Spleen (tissue), 11 donors: ENCODE data around the gene NCAPD3. TPM values are rescaled to one million over a fixed set of nuclear protein-coding genes. Genes with fewer than 3 reads are reported as not detected.

Experiments used
- DNase-seq: peaks from one replicate; pipeline ENCODE4 v3.0.0-alpha.2; 2020
- H3K27ac ChIP-seq, 8 donors: fragments of 200-600 bp; sonication (generic) in 7 of 8; 1 replicate in 4 of 8; 2 replicates in 4 of 8; pipeline versions ENCODE4 v1.5.0 to v1.8.0; 2016 to 2021; ENCODE audit warnings: inconsistent platforms in 4 of 8, mild to moderate bottlenecking in 4 of 8, moderate library complexity in 1 of 8
- H3K27me3 ChIP-seq, 7 donors: fragments of 200-600 bp; sonication (generic) in 6 of 7; replicated peaks in 1 of 7; 1 replicate in 4 of 7; 2 replicates in 3 of 7; pipeline versions ENCODE4 v1.5.0 to v1.8.0; 2016 to 2021; ENCODE audit warnings: inconsistent platforms in 3 of 7, mild to moderate bottlenecking in 1 of 7
- H3K36me3 ChIP-seq, 6 donors: fragments of 200-600 bp; sonication (generic) in 5 of 6; 1 replicate in 4 of 6; 2 replicates in 2 of 6; pipeline versions ENCODE4 v1.5.0 to v1.8.0; 2016 to 2021; ENCODE audit warnings: inconsistent platforms in 2 of 6
- H3K4me1 ChIP-seq, 6 donors: fragments of 200-600 bp; sonication (generic) in 5 of 6; 1 replicate in 3 of 6; 2 replicates in 3 of 6; pipeline versions ENCODE4 v1.5.0 to v1.8.0; 2016 to 2021; ENCODE audit warnings: inconsistent platforms in 3 of 6
- H3K4me3 ChIP-seq, 8 donors: fragments of 200-600 bp; sonication (generic) in 7 of 8; 1 replicate in 4 of 8; 2 replicates in 4 of 8; pipeline versions ENCODE4 v1.5.0 to v1.8.0; 2016 to 2021; ENCODE audit warnings: inconsistent platforms in 4 of 8, mild to moderate bottlenecking in 4 of 8, moderate library complexity in 2 of 8
- H3K9me3 ChIP-seq, 8 donors: fragments of 200-600 bp; sonication (generic) in 7 of 8; 1 replicate in 4 of 8; 2 replicates in 4 of 8; pipeline versions ENCODE4 v1.5.0 to v1.8.0; 2016 to 2021; ENCODE audit warnings: inconsistent platforms in 4 of 8
- POLR2A ChIP-seq, 3 donors: fragments of 450-650 bp; IDR thresholded peaks; one replicate each; pipeline ENCODE4 v1.5.1; 2017; ENCODE audit warnings: antibody characterized with exemption in 3 of 3, mild to moderate bottlenecking in 1 of 3
- POLR2AphosphoS5 ChIP-seq, 3 donors: sonication (generic); formaldehyde crosslinking; IDR thresholded peaks; one replicate each; pipeline ENCODE4 v1.5.1; 2017; ENCODE audit warnings: antibody characterized with exemption in 3 of 3
- WGBS, 5 donors: extraction: QIAGEN DNeasy Blood & Tissue Kit in 3 of 5; methylation state at CpG; one replicate each; pipeline versions ENCODE4 v1.1.5 to v1.1.7; 2013 to 2018; 5-methylcytosine and 5-hydroxymethylcytosine counted together
- intact Hi-C: fragments of 100-400 bp; cut with DNase I; formaldehyde crosslinking; loops from one replicate; pipeline ENCODE4 v1.15.0; 2023; ENCODE audit warnings: low total_unique reads
- polyA plus RNA-seq, 3 donors: library from polyadenylated mRNA; stranded (reverse); fragments of 200-250 nt; gene quantifications; one replicate each; pipeline ENCODE4 v1.2.1, GENCODE V29; 2013
- total RNA-seq, 7 donors: library from RNA; depleted of rRNA in 3 of 7; stranded (reverse); fragments of >200 nt in 3 of 7; fragmentation: NEBNext Ultra II Directional in 4 of 7; extraction: Animal tissue kit (Norgen Biotek cat#: 25700) in 4 of 7; gene quantifications; one replicate each; pipeline versions ENCODE4 v1.1.0 to v1.2.1, GENCODE V29; 2016 to 2021
- TF ChIP-seq, protein P1 (sequence below), 11 experiments: fragments of 200-600 bp in 7 of 11; fragments of 450-650 bp in 4 of 11; sonication (generic) in 4 of 11; IDR thresholded peaks in 8 of 11; conservative IDR thresholded peaks in 3 of 11; 1 replicate in 7 of 11; 2 replicates in 4 of 11; pipeline versions ENCODE4 v1.4.0 to v1.8.0; 2016 to 2021; ENCODE audit warnings: antibody characterized with exemption in 11 of 11, inconsistent platforms in 4 of 11, mild to moderate bottlenecking in 1 of 11
- donor health status: healthy with polysubstance abuse.
- donor health status: DM: no; HTN: no; CAD: no; lungs with moderate emphysema.
- donor health status: DM: no; HTN: no; CAD: no.
- donor health status: Bipolar disorder and iron deficiency.
- donor health status: healthy.
- donor health status: DM: no; HTN: no; CAD: no.
- donor health status: DM: yes; HTN: yes; CAD: no.

Gene NCAPD3
- total and polyA plus RNA-seq, 10 donors, result 3.0 to 33.0 (median 22.1) TPM

DNA sequence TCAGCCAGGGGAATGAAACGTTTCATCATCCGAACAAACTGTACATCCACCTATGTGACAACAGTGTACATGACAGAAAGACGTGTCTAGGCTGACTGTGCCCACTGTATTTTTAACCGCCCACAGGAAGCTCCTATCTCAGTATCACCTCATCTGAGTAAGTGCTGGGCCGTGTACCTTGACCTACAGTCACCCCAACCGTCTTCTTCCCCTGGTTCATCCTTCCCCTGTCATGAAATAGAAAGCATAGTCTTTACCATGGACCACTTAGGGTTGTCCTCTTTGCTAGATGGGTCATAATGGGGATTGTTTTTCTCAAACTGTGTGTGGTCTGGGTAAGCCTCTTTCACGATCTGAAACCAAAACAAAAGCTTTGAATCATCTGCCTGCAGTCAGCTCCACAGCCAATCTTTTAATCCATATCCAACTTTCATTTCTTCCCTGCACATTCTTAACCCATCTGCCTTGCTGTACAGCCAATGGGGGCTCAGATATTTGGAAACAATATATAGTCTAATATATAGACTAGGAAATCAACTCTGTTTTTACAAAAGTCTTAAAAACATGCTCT is 25.2 kb upstream of the NCAPD3 start:
- intact Hi-C loops, result no loop called here

GRCh38 chr11:134246678-134247077 is 22.9 kb upstream of the NCAPD3 start:
- Histone ChIP-seq H3K9me3 (no peaks in the 10 kb centered on the region), H3K4me1 (peaks cover 0 to 26% (median 7%) of the 10 kb centered on the region in 6 donors), H3K4me3 (no peak overlapping the region), H3K27me3 (no peaks in the 10 kb centered on the region), H3K36me3 (peaks cover 2 to 96% (median 83%) of the 10 kb centered on the region in 6 donors), H3K27ac (no peak overlapping the region)
- WGBS, 5 donors, result 84 to 95% (median 88%) methylated on average over 4 of the region's 4 CpGs
- intact Hi-C loops, result no loop called here
- TF ChIP-seq, protein P1, sequence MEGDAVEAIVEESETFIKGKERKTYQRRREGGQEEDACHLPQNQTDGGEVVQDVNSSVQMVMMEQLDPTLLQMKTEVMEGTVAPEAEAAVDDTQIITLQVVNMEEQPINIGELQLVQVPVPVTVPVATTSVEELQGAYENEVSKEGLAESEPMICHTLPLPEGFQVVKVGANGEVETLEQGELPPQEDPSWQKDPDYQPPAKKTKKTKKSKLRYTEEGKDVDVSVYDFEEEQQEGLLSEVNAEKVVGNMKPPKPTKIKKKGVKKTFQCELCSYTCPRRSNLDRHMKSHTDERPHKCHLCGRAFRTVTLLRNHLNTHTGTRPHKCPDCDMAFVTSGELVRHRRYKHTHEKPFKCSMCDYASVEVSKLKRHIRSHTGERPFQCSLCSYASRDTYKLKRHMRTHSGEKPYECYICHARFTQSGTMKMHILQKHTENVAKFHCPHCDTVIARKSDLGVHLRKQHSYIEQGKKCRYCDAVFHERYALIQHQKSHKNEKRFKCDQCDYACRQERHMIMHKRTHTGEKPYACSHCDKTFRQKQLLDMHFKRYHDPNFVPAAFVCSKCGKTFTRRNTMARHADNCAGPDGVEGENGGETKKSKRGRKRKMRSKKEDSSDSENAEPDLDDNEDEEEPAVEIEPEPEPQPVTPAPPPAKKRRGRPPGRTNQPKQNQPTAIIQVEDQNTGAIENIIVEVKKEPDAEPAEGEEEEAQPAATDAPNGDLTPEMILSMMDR (IDR thresholded peaks at IDR 0.05 in 8 of 11, conservative IDR thresholded peaks at IDR 0.05 in 3 of 11), result no peak
- TF ChIP-seq POLR2A (IDR thresholded peaks at IDR 0.05) (no peak), POLR2AphosphoS5 (IDR thresholded peaks at IDR 0.05) (no peak)
- DNase-seq, result no peak

More for the DNA sequence above, 25.2 kb upstream of the NCAPD3 start:
- no peak for DNase-seq
- Histone ChIP-seq H3K9me3 (no peaks in the 10 kb centered on the region), H3K27me3 (no peaks in the 10 kb centered on the region), H3K36me3 (peaks cover 2 to 73% (median 66%) of the 10 kb centered on the region in 6 donors), H3K4me1 (peaks cover 8 to 41% (median 21%) of the 10 kb centered on the region in 6 donors), H3K27ac (no peak overlapping the region), H3K4me3 (no peak overlapping the region)
- TF ChIP-seq POLR2AphosphoS5 (IDR thresholded peaks at IDR 0.05) (no peak), POLR2A (IDR thresholded peaks at IDR 0.05) (no peak)
- TF ChIP-seq, protein P1 (IDR thresholded peaks at IDR 0.05 in 8 of 11, conservative IDR thresholded peaks at IDR 0.05 in 3 of 11), result no peak
- WGBS, 5 donors, result 65 to 78% (median 70%) methylated on average over 7 of the region's 7 CpGs

GRCh38 chr11:134246100-134246499 is 22.3 kb upstream of the NCAPD3 start:
- no peak for DNase-seq
- Histone ChIP-seq H3K27me3 (no peaks in the 10 kb centered on the region), H3K27ac (no peak overlapping the region), H3K4me1 (peaks cover 0 to 20% (median 3%) of the 10 kb centered on the region in 6 donors), H3K9me3 (no peaks in the 10 kb centered on the region), H3K4me3 (no peak overlapping the region), H3K36me3 (peaks cover 2 to 100% (median 86%) of the 10 kb centered on the region in 6 donors)
- WGBS, 5 donors, result 87 to 96% (median 91%) methylated on average over 11 of the region's 11 CpGs
- peak in 1 of 3 donors; percentile 52 for TF ChIP-seq POLR2AphosphoS5 (IDR thresholded peaks at IDR 0.05)
- TF ChIP-seq, protein P1 (IDR thresholded peaks at IDR 0.05 in 8 of 11, conservative IDR thresholded peaks at IDR 0.05 in 3 of 11), result no peak
- TF ChIP-seq POLR2A (IDR thresholded peaks at IDR 0.05), result no peak
- intact Hi-C loops, result no loop called here

DNA sequence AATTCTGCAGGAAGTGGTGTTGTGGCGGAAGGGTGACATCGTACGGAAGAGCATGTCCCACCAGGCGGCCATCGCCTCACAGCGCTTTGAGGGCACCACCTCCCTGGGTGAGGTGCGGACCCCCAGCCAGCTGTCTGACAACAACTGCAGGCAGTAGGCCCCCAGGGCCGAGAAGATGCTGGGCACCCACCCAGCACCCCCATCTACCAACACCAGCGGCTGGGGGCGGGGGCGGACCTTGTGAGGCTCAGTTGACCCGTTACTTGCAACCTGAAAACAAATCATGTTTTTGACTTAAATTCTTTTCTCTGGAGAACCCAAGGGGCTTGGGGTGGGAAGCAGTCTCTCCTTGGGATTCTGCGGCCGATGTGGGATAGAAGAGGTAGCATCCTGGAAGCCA is 21.7 kb upstream of the NCAPD3 start:
- TF ChIP-seq POLR2A (IDR thresholded peaks at IDR 0.05) (no peak), POLR2AphosphoS5 (IDR thresholded peaks at IDR 0.05) (no peak)
- TF ChIP-seq, protein P1 (IDR thresholded peaks at IDR 0.05 in 8 of 11, conservative IDR thresholded peaks at IDR 0.05 in 3 of 11), result no peak
- Histone ChIP-seq H3K4me3 (no peak overlapping the region), H3K27me3 (no peaks in the 10 kb centered on the region), H3K36me3 (peaks cover 2 to 100% (median 83%) of the 10 kb centered on the region in 6 donors), H3K27ac (no peak overlapping the region), H3K9me3 (no peaks in the 10 kb centered on the region), H3K4me1 (peaks cover 0 to 13% (median under 1%) of the 10 kb centered on the region in 6 donors)
- WGBS, 5 donors, result 89 to 96% (median 94%) methylated on average over 11 to 14 of the region's 14 CpGs
- intact Hi-C loops, result no loop called here
- DNase-seq, result no peak
